Fibroblast of peridontal ligament (primary cell): ENCODE measurements around the gene ZGLP1.
"Not testable (repeated sequence)": the region's sequence is repeated elsewhere in the genome, so short reads cannot be mapped to it uniquely, and the experiment has no call there.

Experiments
- DNase-seq: peaks from one replicate; pipeline ENCODE4 v3.0.0-alpha.2; 2010; ENCODE audit errors: extremely low read depth

ZGLP1 gene

DNA sequence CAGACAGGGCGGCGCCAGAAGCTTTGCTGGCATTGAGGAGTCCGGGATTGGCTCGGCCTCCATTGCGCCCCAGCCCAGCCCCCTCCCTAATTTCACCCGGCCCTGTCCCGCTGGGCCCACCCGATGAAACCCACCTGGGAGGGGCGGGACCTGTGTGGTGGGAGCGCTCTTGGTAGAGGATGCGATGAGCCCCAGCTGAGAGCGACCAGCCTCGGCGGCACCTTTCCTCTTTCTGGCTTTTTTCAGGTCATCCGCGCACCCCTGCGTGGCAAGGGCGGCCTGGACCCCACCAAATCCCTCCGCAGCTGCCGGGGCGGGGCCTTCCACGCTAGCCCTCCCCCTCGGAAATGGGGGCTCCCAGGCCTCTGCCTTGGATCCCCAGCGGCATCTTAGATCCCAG is at the start of gene ZGLP1:
Gene ZGLP1 (minus strand): TSS at position 393 of the 400 bp plus-strand sequence.
- no peak for DNase-seq

DNA sequence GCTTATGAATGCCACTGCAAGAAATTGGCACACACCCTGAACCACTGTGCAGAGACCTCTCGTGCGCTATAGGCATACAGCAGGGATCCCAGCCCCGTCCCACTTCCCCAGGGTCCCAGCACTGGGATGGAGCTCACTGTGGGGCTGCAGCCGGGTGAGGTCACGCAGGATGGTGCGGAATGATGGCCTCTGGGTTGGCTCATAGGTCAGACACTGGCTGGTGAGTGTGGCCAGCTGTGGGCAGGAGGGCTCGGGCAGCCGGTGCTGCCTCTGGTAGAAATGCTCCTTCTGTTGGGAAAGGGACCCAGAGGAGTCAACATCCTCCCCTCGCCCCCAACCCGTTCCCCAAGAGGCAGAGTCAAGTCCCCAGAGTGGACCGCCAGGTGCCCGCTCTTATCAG is 46.8 kb upstream of the ZGLP1 start:
- no peak for DNase-seq

DNA sequence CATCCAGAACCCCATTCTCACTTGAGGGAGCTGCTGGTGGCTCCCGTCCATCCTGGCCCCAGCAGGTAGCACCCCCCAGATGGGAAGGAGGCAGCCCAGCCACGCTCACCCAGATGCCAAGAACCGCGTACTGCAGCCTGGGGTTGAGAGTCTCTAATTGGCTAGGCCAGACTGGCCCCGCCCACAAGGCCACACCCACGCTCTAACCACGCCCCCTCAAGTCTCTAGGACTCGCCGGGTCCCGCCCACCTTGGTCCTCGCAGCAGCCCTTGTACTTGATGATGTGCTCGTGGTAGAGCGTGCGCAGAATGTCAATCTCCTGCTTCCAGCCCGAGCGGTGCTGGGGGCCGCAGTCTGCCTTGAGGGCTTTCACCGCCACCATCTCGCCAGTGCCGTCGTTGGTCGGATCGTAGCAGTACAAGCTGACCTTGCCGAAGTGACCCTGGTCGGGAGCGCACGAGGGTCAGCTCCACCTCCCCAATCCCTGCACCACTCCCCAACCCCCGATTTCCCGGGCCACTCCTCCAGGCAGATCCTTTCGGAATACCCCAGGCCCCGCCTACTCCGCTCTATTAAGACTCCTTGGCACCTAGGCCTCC is 44.3 kb upstream of the ZGLP1 start:
- no peak for DNase-seq

DNA sequence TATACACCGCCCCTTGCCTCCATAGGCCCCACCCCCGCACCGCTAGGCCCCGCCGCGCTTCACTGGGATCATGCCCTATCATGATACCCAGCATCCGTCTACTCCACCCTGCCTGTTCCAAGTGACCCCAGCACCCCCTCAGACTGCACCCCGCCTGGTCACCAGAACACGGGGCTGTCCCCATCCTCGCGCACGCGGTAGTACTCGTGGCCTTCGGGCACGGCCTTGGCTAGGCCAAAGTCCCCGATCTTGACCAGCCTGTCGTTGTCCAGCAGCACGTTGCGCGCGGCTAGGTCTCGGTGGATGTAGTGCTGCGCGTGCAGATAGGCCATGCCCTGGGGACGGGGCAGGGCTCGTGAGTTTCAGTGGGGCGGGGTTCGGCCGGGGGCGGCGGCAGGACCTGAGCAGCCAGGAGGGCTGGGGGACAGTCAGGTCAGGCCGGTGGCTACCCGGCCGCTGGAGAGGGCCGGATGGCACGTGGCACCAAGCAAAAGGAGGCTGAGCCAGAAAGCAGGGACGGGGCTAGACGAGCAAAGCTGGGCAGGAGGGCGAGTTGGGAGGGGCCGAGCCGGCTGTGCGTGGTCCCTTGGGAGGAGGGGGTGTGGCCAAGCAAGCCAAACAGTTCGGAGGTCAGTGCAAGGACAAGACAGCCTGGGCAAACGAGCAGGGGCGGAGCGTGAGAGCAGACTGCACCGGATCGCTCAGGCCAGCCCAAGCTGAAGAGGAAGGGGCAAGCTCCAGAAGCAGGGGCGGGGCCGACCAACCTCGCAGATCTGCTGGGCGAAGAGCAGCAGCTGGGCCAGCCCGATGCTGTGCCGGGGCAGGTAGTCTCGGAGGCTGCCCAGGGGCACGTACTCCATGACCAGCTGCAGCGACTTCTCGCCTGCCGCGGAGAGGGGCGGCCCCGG is 43.4 kb upstream of the ZGLP1 start:
- no peak for DNase-seq

DNA sequence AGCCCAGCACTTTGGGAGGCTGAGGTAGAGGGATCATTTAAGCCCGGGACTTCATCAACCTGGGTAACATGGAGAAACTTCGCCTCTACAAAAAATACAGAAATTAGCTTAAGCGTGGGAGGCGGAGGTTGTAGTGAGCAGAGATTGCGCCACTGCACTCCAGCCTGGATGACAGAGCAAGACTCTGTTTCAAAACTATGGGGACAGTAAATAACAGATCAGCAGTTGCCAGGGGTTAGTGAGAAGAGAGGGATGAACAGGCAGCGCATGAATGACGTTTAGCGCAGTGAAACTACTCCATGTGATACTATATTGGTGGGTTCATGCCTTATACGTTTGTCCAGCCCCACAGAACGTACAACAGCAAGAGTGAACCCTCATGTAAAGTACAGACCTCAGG is 36.9 kb upstream of the ZGLP1 start:
- no peak for DNase-seq

DNA sequence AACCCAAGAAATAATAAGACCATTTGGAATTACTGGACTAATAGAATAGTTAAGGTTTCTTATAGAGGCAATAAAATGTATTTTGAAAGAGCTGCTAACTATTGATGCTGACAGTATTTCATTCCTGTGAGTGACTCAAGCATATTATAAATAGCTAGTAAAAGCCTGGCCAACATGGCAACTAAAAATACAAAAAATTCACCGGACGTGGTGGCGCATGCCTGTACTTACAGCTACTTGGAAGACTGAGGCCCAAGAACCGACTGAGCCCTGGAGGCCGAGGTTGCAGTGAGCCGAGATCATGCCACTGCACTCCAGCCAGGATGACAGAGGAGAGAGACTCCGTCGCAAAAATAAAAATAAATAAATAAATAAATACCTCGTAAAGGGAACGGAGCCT is 35.2 kb upstream of the ZGLP1 start:
- DNase-seq: no peak

DNA sequence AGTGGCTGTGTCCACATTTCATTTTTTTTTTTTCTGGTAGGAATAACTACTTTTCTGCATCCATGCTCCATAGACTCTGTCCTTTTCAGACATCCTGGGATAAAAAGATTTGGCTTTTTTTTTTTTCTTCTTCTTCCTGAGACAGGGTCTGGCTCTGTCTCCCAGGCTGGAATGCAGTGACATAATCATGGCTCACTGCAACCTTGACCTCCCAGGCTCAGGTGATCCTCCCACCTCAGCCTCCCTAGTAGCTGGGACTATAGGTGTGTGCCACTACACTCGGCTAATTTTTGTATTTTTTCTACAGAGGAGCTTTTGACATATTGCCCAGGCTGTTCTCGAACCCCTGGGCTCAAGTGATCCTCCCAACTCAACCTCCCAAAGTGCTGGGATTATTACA is 33.9 kb upstream of the ZGLP1 start:
- DNase-seq: no peak

DNA sequence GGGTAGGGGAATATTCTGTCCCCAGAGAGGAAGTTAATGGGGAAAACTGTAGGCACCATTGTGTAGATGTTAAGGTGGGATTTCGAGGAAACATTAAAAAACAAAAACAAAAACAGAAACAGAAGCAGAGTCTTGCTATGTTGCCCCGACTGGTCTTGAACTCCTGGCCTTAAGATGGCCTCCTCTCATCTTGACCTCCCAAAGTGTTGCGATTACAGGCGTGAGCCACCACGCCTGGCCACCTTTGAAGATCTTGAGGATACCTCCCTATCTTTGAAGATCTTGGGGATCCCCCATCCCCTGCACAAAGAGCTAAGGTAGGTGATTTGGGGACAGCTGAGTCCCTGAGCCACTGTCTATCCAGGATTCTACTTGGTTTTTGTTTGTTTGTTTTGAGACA is 30.4 kb upstream of the ZGLP1 start:
- no peak for DNase-seq

DNA sequence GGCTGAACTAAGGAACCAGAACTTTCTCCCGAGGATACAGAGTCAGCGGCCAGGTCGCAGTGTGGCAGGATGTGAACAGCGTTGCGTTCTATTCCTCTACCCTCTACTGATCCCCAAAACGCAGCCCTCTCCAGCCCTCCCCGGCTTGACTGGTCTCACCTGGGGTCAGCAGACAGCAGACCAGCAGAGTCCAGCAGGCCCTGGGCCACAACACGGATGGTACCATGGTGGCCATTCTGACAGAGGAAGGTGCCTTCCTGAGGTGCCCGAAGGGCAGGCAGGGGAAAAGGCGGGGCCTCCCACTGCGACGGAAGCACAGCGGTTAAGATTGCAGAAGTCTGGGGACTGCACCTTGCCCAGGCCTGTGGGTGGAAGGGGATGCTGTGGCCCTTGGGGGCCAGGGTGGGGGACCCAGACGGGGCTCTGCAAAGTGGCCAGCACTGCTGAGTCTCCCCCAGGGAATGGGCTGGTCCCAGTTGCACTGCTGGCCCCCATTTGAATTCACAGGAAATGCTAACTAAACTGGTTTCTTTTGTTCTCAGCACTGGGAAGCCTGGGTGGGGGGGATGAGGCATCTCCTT is 29.9 kb upstream of the ZGLP1 start, which contains the start of gene ICAM3:
Gene ICAM3 (minus strand): TSS at position 245 of the 581 bp plus-strand sequence. CDS start 10 bp downstream, at position 235.
- DNase-seq: no peak

DNA sequence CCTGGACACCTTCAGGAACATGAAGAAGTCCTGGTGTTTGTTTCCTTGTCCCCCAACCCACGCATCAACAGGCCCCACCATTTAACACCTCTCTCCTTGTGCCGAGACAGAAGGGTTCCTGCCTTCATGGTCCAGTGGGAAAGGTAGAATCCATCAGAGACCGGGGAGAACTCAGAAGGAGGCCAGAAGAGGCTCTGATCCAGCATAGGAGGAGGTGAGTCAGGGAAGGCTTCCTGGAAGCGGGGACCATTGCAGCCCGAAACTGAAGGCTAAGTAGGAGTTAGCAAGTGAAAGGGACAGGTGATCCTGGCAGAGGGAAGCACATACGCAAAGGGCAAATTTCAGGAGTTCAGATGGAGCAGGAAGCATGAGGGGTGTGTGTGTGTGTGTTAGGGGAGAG is 29.3 kb upstream of the ZGLP1 start:
- no peak for DNase-seq

DNA sequence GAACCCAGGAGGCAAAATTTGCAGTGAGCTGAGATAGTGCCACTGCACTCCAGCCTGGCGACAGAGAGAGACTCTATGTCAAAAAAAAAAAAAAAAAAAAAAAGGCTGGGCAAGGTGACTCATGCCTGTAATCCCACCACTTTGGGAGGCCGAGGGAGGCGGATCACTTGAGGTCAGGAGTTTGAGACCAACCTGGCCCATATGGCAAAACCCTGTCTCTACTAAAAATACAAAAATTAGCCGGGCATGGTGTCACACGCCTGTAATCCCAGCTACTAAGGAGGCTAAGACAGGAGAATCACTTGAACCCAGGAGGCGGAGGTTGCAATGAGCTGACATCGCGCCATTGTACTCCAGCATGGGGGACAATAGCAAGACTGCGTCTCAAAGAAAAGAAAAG is 27.1 kb upstream of the ZGLP1 start:
- DNase-seq: not testable (repeated sequence)

DNA sequence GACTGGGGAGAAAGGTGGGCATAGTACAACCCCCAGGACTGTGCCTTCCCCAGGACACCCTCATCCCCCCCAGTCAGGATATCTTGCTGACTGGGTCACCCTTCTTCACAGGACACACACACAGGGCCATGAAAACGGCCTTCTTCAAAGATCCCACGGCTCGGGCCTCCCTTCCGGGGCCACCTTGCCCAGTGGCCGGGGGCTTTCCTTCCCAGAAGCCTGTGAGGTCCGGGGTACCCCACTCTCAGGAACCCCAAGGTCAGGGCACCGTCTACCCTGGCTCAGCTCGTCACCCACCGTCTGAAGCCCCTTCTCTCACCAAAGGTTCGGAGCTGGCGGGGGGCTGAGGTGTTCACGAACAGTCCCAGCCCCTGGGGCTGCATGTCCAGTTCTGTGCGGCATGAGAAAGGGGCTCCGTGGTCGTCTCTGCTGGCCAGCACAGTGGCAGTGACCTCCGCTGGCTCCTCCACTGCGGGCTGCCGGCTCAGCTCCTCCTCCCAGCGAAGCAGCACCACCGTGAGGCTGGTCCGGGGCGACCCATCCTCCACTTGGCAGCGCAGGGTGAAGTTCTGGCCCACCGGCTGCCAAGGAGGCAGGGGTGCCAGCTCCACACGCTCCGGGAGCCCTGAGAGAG is 25.9 kb upstream of the ZGLP1 start:
- no peak for DNase-seq

DNA sequence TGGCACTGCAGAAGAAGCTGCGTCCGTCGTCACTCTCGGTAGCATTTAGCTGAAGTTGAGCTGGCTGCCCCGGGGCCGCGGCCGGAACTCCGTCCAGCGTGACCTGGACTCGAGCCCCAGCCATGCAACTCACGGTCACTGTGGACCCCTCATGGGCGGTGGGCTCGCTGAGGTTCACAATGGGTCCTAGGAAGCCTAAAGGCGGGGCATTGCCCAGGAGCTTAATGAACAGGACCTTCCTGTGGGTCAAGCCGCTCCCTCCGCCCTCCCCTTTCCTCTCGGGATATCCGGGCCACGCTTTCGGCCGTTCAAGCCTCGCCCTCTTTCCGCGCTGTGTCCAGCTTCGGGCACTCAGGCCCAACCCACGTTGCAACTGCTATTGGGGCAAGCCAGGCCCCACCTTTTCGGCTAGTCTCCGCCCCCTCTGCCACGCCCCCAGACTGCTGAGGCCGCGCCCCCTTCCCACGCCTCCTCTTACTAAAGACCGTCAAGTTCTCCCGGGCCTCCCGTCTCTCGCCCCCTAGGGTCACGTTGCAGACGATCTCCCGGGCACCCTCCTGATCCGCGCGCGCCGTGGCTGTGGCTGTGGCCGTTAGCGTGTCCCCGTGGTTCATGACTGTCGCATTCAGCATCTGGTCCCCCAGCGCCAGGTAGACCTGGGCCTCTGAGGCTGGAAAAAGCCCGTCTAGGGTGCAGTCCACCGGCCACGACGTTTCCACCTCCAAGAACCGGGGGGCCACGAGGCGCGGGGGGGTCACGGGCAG is 25.2 kb upstream of the ZGLP1 start:
- DNase-seq: peak; percentile 91

DNA sequence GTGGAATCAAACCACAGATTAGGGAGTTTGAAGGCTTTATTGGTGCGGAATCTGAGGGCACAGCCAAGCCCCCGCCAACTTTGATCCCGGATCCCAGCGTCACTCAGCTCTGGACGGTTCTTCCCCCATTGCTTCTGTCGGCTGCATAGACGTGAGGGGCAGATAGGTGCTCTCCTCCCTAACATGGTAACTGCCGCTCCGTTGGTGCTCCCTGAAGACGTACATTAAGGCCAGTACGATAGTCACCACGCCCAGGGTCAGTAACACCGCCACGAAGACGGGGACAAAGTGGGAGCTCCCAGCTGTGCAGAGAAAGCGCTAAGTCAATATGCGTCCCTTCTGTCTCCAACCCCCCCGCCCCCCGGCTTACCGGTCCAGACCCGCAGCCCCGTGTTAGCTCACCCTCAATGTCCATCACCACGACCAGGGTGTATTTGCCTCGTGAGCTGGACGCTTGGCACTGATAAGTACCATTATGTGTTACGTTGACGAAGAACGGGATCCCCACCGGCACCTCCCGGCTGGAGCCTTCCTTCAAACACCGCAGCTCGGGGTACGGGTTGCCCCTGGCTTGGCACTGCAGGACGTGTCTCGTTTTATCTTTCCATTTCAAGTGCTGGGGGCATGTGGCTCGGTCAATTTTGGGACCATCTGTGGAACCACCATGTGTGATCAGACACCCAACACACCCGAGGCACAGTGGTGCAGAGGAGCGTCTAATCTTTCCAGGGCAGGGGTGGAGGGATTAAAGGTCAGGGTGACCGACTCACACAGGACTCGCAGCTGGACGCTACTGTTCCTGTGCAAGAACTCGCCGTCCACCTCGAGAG is 24.4 kb upstream of the ZGLP1 start:
- DNase-seq: no peak

DNA sequence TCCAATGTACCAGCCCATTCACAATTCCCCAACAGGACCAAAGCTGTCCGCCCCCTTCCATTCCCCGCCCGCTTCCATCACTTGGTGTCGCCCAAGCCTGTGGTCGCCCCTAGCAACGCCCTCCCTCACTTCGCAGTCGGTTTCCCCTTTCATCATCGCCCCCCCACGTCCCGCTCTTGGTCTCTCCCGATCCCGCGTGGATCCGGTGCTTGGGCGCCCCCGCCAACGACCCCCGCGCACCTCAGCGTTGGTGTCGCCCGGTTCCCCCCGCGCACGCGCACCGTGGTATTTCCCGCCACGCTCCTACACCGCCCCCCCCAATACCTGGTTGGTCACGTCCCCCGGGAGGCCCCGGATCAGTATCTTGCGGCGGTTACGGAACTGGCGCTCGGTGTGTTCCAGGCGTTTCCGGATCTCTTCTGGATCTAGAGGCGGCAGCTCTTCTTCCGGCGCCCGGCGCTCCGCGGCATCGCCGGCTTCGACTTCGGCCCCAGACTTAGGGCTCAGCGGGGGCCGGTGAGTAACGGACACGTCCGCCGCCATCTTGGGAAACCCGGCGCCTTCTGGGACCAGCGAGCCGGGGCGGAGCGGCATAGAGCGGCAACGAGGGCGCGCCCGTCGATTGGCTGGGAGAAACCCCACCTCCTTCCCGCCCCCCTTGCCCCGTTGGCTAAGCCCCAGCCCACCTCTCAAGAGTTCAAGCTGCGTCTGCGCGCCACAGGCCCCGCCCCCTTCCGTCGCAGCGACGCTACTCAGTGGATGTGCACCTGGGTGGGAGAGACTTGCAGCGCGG is 23.5 kb upstream of the ZGLP1 start, which contains the start of gene RAVER1:
Gene RAVER1 (minus strand): TSS at position 565 of the 793 bp plus-strand sequence. CDS start 22 bp downstream, at position 543.
- peak; percentile 94 for DNase-seq

DNA sequence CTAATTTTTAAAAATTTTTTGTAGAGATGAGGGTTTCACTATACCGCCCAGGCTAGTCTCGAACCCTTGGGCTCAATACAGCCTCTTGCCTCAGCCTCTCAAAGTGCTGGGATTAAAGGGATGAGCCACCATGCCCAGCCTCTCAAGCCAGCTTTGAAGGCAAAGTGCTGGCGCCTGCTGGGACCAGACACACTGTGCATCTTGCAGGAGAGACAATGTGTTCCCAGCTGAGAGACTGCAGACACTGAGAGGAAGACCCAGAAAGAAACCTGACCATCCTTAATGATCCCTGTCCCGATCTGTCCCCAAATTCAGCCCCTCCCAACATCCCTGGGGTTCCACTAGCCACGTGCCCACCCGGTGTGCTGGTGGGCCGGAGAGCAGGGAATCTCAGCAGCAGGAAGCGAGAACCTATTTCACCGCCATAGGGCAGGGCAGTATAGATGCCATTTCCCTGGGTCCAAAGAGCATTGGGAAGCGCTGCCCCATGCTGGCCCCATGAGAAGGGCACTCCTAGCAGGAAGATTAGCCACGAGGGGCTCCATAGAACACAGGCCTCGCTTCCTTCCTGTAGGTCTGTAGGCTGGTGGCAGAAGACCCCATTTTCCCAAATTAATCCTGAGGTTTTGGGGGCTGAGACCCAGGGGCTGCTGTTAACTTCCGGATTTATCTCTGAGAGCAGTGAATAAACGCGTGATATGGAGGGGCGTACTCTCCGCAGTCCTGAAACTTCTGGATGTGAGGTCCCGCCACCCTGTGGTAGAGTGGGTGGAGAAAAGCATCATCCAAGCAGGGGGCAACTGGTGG is 22.7 kb upstream of the ZGLP1 start:
- no peak for DNase-seq

DNA sequence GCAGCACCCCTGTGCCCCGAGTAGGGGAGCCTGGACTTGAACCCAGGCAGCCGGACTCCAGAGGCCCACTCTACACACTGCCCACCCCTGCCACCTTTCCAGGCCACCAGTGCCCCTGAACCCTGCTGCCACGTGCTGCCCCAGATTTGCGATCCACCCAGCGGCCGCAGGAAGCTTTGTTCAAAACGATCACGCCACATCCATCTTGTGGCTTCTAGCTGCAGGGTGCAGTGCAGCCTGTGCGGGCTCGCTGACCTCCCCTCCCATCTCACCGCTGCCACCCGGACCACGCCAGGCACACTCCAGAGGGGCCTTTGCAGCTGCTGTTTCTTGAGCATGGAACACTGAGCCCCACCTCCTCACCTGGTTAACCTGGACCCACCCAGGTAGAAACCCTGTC is 19.9 kb upstream of the ZGLP1 start:
- DNase-seq: no peak

DNA sequence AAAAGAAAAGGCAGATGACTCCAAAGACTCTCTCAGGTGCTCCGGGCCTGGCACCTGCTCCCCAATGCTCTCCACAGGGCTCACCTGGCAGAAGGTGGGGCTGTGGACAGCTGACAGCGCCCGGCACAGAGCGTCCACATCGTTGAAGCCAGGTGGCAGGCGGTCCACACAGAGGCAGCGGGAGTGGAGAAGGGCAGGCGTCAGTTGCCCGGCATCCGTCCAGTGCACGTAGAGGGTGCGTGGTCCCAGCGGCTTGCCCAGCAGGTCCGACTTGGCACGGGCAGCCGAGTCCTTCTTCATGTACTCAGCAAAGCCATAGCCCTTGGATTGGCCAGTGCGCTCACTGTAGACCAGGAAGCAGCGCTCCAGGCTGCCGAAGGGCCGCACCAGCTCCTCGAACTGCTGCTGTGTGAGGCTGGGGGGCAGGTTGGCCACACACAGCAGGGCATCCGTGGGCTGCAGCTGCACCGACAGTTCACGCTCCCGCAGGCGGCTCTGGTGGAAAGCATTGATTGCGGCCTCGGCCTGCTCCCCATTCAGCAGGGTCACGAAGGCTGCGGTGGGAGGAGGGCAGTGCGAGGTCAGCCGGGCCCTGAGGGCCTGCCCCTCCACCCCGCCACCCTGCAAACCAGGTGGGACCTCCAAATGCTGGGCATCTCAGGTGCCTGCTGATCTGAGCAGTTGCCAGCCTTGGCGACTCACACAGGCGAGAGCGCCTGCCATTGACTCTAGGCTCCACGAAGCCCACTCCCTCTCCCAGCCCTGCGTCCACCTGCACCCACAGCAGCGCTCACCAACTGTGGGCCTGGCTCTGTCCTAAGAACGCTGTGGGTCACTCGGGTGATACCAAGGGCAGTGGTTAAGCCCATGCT is 19.2 kb upstream of the ZGLP1 start:
- DNase-seq: no peak
